ENCODE measurements around the gene PDCD11.
"Not testable (repeated sequence)": the region's sequence is repeated elsewhere in the genome, so short reads cannot be mapped to it uniquely, and the experiment has no call there.

The PDCD11 gene

DNA sequence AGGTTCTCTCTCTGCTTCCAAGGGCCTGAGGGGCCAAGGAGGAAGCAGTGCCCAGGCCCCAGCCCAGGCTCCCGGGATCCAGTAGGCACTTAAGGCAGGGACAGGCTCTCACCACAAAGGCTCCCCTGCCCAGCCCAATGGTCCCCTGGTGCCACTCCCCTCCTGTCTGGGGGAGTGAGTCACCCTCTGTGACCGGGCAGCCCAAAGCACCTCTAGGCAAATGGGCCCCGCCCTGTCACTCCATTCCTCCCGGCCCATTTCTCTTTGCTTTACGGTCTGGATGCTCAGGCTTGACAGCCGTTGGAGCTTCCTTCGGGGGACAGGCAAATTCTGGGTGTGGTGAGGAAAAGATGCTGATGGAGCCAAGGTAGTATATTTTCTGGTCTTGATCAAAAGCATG is 82.7 kb downstream of the PDCD11 start, which contains the start of gene CALHM3:
Gene CALHM3, minus strand, starts transcription at position 106 of the 400 bp plus-strand sequence. CDS start 208 bp downstream, outside the sequence.
- Histone ChIP-seq H3K27ac (ENCODE audit: poor library complexity, severe bottlenecking) (no peak within 1 kb of the TSS), H3K9me3 (ENCODE audit: severe bottlenecking) (no peaks in the 10 kb centered on the region), H3K36me3 (ENCODE audit: low read depth) (no peaks in the 10 kb centered on the region), H3K27me3 (ENCODE audit: insufficient read depth, poor library complexity, severe bottlenecking) (no peaks in the 10 kb centered on the region), H3K4me1 (ENCODE audit: insufficient read depth, poor library complexity, severe bottlenecking) (peaks cover 3% of the 10 kb centered on the region), H3K4me3 (ENCODE audit: severe bottlenecking) (no peak within 1 kb of the TSS)
- DNase-seq (ENCODE audit: low spot score) (no peak), ATAC-seq (ENCODE audit: low read depth) (peak; percentile 85)
- no peak for TF ChIP-seq CTCF (IDR thresholded peaks at IDR 0.05; ENCODE audit: poor library complexity, severe bottlenecking)

DNA sequence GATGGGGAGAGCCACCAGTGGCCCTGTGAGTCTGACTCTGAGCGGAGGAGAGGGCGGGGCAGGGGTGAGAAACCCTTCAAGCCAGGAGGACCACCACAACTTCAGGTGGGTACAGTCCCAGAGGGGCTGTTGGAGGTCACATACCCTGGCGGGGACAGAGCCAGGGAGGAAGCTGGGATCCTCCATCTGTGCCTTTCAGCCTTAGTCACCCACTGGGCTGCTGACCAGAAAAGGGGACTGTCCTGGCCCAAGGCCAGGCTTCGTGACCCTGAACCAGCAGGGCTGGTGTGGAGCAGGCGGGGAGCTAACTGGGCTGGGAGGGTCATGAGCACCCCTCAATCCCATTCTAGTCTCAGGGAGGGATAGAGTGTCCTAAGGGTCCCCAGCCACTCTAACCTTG is 84.1 kb downstream of the PDCD11 start:
- no peaks in the 10 kb centered on the region for H3K27me3 ChIP-seq (ENCODE audit: insufficient read depth, poor library complexity, severe bottlenecking)
- no peak for TF ChIP-seq CTCF (IDR thresholded peaks at IDR 0.05; ENCODE audit: poor library complexity, severe bottlenecking)
- ATAC-seq (ENCODE audit: low read depth): no peak

GRCh38 chr10:103481974-103482531 is 85.6 kb downstream of the PDCD11 start:
- no peaks in the 10 kb centered on the region for H3K36me3 ChIP-seq (ENCODE audit: low read depth)
- peak; percentile 64; the same call in 1 of the 3 replicates for ATAC-seq (ENCODE audit: low read depth)
- DNase-seq (ENCODE audit: low spot score): no peak
- H3K27me3 ChIP-seq (ENCODE audit: insufficient read depth, poor library complexity, severe bottlenecking): no peaks in the 10 kb centered on the region
- peak; percentile 70 for TF ChIP-seq CTCF (IDR thresholded peaks at IDR 0.05; ENCODE audit: poor library complexity, severe bottlenecking)
- no peaks in the 10 kb centered on the region for H3K9me3 ChIP-seq (ENCODE audit: severe bottlenecking)
- peaks cover 3% of the 10 kb centered on the region for H3K4me1 ChIP-seq (ENCODE audit: insufficient read depth, poor library complexity, severe bottlenecking)
- no peak overlapping the region for H3K27ac ChIP-seq (ENCODE audit: poor library complexity, severe bottlenecking)
- H3K4me3 ChIP-seq (ENCODE audit: severe bottlenecking): no peak overlapping the region

More for the DNA sequence above, 84.1 kb downstream of the PDCD11 start:
- DNase-seq (ENCODE audit: low spot score): no peak
- H3K4me1 ChIP-seq (ENCODE audit: insufficient read depth, poor library complexity, severe bottlenecking): peaks cover 3% of the 10 kb centered on the region
- no peak overlapping the region for H3K27ac ChIP-seq (ENCODE audit: poor library complexity, severe bottlenecking)
- no peaks in the 10 kb centered on the region for H3K9me3 ChIP-seq (ENCODE audit: severe bottlenecking)
- H3K4me3 ChIP-seq (ENCODE audit: severe bottlenecking): no peak overlapping the region
- H3K36me3 ChIP-seq (ENCODE audit: low read depth): no peaks in the 10 kb centered on the region

DNA sequence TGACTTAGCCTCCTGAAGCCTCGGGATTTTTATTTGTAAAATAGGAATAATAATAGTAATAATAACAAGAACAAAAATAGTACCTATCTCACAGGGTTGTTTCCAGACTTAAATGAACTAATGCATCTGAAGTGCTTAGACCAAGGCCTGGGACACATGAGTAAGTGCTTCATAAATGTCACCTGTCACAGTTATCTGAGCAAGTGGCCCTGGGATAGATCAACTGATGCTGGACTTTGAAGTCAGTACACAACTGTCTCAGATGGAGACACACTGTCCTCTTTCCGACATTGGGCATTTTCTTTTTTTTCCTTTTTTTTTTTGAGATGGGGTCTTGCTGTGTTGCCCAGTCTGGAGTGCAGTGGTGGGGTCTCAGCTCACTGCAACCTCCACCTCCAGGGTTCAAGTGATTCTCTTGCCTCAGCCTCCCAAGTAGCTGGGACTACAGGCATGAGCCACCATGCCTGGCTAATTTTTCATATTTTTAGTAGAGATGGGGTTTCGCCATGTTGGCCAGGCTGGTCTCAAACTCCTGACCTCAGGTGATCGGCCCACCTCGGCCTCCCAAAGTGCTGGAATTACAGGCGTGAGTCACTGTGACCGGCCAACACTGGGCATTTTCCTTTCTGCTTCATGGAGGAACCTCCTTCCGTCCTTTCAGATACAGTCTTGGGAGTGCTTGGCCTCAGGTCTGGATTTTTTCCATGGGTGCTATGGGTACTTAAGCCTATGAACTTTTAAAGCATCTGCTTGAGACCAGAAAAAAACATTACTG is 90.4 kb downstream of the PDCD11 start:
- H3K4me1 ChIP-seq (ENCODE audit: insufficient read depth, poor library complexity, severe bottlenecking); H3K27me3 ChIP-seq (ENCODE audit: insufficient read depth, poor library complexity, severe bottlenecking); H3K36me3 ChIP-seq (ENCODE audit: low read depth); H3K27ac ChIP-seq (ENCODE audit: poor library complexity, severe bottlenecking); ATAC-seq (ENCODE audit: low read depth); DNase-seq (ENCODE audit: low spot score); H3K4me3 ChIP-seq (ENCODE audit: severe bottlenecking); H3K9me3 ChIP-seq (ENCODE audit: severe bottlenecking): not testable (repeated sequence)

- no peak for DNase-seq (ENCODE audit: low spot score)
- H3K4me3 ChIP-seq (ENCODE audit: severe bottlenecking): no peak overlapping the region
- TF ChIP-seq CTCF (IDR thresholded peaks at IDR 0.05; ENCODE audit: poor library complexity, severe bottlenecking): no peak
- H3K36me3 ChIP-seq (ENCODE audit: low read depth): no peaks in the 10 kb centered on the region
- no peaks in the 10 kb centered on the region for H3K27me3 ChIP-seq (ENCODE audit: insufficient read depth, poor library complexity, severe bottlenecking)
- no peaks in the 10 kb centered on the region for H3K9me3 ChIP-seq (ENCODE audit: severe bottlenecking)
- ATAC-seq (ENCODE audit: low read depth): no peak
- H3K27ac ChIP-seq (ENCODE audit: poor library complexity, severe bottlenecking): no peak overlapping the region
- H3K4me1 ChIP-seq (ENCODE audit: insufficient read depth, poor library complexity, severe bottlenecking): peaks cover 10% of the 10 kb centered on the region
Observed at GRCh38 chr10:103487410-103487708, 90.9 kb downstream of the PDCD11 start.

Data from RWPE2 (cell line).